Upper lobe of left lung (tissue), 6 donors: ENCODE measurements around the gene CD300LG. TPM values are rescaled to one million over a fixed set of nuclear protein-coding genes. Genes with fewer than 3 reads are reported as not detected.
"Not testable (repeated sequence)": the region's sequence is repeated elsewhere in the genome, so short reads cannot be mapped to it uniquely, and the experiment has no call there.

Experiments used
- ATAC-seq, 2 donors: fragments of 200-7000 bp; cut with Tn5 transposase; one replicate each; pipeline ENCODE4 v1.9.1; 2022; ENCODE audit warnings: mild to moderate bottlenecking in 2 of 2, moderate library complexity in 2 of 2; ENCODE audit not compliant: low FRiP score in 2 of 2
- DNase-seq, 2 donors: peaks; one replicate each; pipeline ENCODE4 v3.0.0-alpha.2; 2019 to 2020
- H3K27ac ChIP-seq, 4 donors: fragments of 200-600 bp; sonication (generic); one replicate each; pipeline ENCODE4 v1.5.1; 2016 to 2019
- H3K27me3 ChIP-seq, 4 donors: fragments of 200-600 bp; sonication (generic); one replicate each; pipeline ENCODE4 v1.5.1; 2017 to 2019
- H3K36me3 ChIP-seq, 4 donors: fragments of 200-600 bp; sonication (generic); one replicate each; pipeline ENCODE4 v1.5.1; 2016 to 2019
- H3K4me1 ChIP-seq, 4 donors: fragments of 200-600 bp; sonication (generic); one replicate each; pipeline ENCODE4 v1.5.1; 2018 to 2019
- H3K4me3 ChIP-seq, 4 donors: fragments of 200-600 bp; sonication (generic); one replicate each; pipeline ENCODE4 v1.5.1; 2017 to 2019; ENCODE audit warnings: mild to moderate bottlenecking in 2 of 4, moderate library complexity in 1 of 4
- H3K9me3 ChIP-seq, 4 donors: fragments of 200-600 bp; sonication (generic); one replicate each; pipeline ENCODE4 v1.5.1; 2018 to 2019
- CTCF ChIP-seq, 6 experiments: fragments of 450-650 bp in 4 of 6; fragments of 200-600 bp in 2 of 6; sonication (generic) in 2 of 6; IDR thresholded peaks; one replicate each; pipeline ENCODE4 v1.5.1; 2016 to 2019; ENCODE audit warnings: antibody characterized with exemption in 6 of 6
- EP300 ChIP-seq, 4 donors: sonication (generic); formaldehyde crosslinking; IDR thresholded peaks; one replicate each; pipeline ENCODE4 v1.5.1; 2017; ENCODE audit warnings: antibody characterized with exemption in 4 of 4, control low read depth in 2 of 4
- POLR2A ChIP-seq, 4 donors: fragments of 450-650 bp; IDR thresholded peaks; one replicate each; pipeline ENCODE4 v1.5.1; 2016 to 2017; ENCODE audit warnings: antibody characterized with exemption in 4 of 4, mild to moderate bottlenecking in 2 of 4
- POLR2AphosphoS5 ChIP-seq, 2 donors: sonication (generic); formaldehyde crosslinking; IDR thresholded peaks; one replicate each; pipeline ENCODE4 v1.5.1; 2017; ENCODE audit warnings: antibody characterized with exemption in 2 of 2
- WGBS, 2 donors: methylation state at CpG; one replicate each; pipeline ENCODE4 v1.1.5; 2017 to 2018; 5-methylcytosine and 5-hydroxymethylcytosine counted together
- total RNA-seq, 6 donors: library from RNA; depleted of rRNA in 4 of 6; stranded (reverse); fragments of >200 nt in 4 of 6; gene quantifications; one replicate each; pipeline versions ENCODE4 v1.1.0 to v1.2.1, GENCODE V29; 2016 to 2021
- donor health status: DM: no; HTN: no; CAD: no; lungs with moderate emphysema.
- donor health status: DM: no; HTN: yes; CAD: no; lungs with severe emphysema.

CD300LG gene
- total RNA-seq, 6 donors from 2014 or later: 0.71 to 65.9 (median 7.8) TPM

- H3K27ac ChIP-seq: peak overlapping the region in 1 of 4 donors; percentile 48
These were observed 6.2 kb upstream of the CD300LG start for GRCh38 chr17:43840814-43841213.

GRCh38 chr17:43841282-43841681 is 5.7 kb upstream of the CD300LG start:
- Histone ChIP-seq H3K4me1 (peaks cover 11 to 26% (median 12%) of the 10 kb centered on the region in 4 donors), H3K4me3 (no peak overlapping the region), H3K9me3 (no peaks in the 10 kb centered on the region), H3K36me3 (no peaks in the 10 kb centered on the region), H3K27ac (no peak overlapping the region), H3K27me3 (no peaks in the 10 kb centered on the region)
- ATAC-seq: no peak
- 75 to 77% methylated on average over 4 of the region's 4 CpGs for WGBS, 2 donors
- no peak for DNase-seq
- TF ChIP-seq CTCF (IDR thresholded peaks at IDR 0.05): no peak
- no peak for TF ChIP-seq POLR2A (IDR thresholded peaks at IDR 0.05)
- no peak for TF ChIP-seq EP300 (IDR thresholded peaks at IDR 0.05)
- no peak for TF ChIP-seq POLR2AphosphoS5 (IDR thresholded peaks at IDR 0.05)

More at GRCh38 chr17:43840814-43841213, 6.2 kb upstream of the CD300LG start:
- Histone ChIP-seq H3K27me3 (no peaks in the 10 kb centered on the region), H3K9me3 (no peaks in the 10 kb centered on the region), H3K4me1 (peaks cover 9 to 25% (median 12%) of the 10 kb centered on the region in 4 donors), H3K36me3 (no peaks in the 10 kb centered on the region), H3K4me3 (no peak overlapping the region)
- ATAC-seq (no peak), DNase-seq (no peak)
- 58 to 61% methylated on average over 4 of the region's 4 CpGs for WGBS, 2 donors
- TF ChIP-seq POLR2AphosphoS5 (IDR thresholded peaks at IDR 0.05): no peak
- TF ChIP-seq POLR2A (IDR thresholded peaks at IDR 0.05): no peak
- no peak for TF ChIP-seq EP300 (IDR thresholded peaks at IDR 0.05)
- TF ChIP-seq CTCF (IDR thresholded peaks at IDR 0.05): no peak

- not testable (repeated sequence) for H3K9me3 ChIP-seq, H3K4me3 ChIP-seq, H3K27me3 ChIP-seq, H3K36me3 ChIP-seq, H3K27ac ChIP-seq
- 51 to 63% methylated on average over 22 to 54 of the region's 54 CpGs for WGBS, 2 donors
- DNase-seq (peak; percentile 30 to 69), ATAC-seq (peak in 1 of 2 donors; percentile 59)
- peaks cover 11 to 35% (median 20%) of the 10 kb centered on the region in 4 donors for H3K4me1 ChIP-seq
These were observed 4.6 kb upstream of the CD300LG start for GRCh38 chr17:43842091-43842974.

GRCh38 chr17:43842975-43843325 is 4.0 kb upstream of the CD300LG start:
- Histone ChIP-seq H3K4me3 (no peak overlapping the region), H3K9me3 (no peaks in the 10 kb centered on the region), H3K4me1 (peaks cover 11 to 35% (median 21%) of the 10 kb centered on the region in 4 donors), H3K27me3 (no peaks in the 10 kb centered on the region), H3K27ac (no peak overlapping the region), H3K36me3 (no peaks in the 10 kb centered on the region)
- no peak for ATAC-seq
- DNase-seq: no peak
- TF ChIP-seq POLR2AphosphoS5 (IDR thresholded peaks at IDR 0.05): no peak
- TF ChIP-seq POLR2A (IDR thresholded peaks at IDR 0.05): no peak
- TF ChIP-seq EP300 (IDR thresholded peaks at IDR 0.05): no peak
- no peak for TF ChIP-seq CTCF (IDR thresholded peaks at IDR 0.05)
- 71 to 76% methylated on average over 7 of the region's 7 CpGs for WGBS, 2 donors

- Histone ChIP-seq H3K4me1 (peaks cover 11 to 35% (median 21%) of the 10 kb centered on the region in 4 donors), H3K27me3 (no peaks in the 10 kb centered on the region), H3K36me3 (no peaks in the 10 kb centered on the region), H3K9me3 (no peaks in the 10 kb centered on the region), H3K4me3 (no peak overlapping the region), H3K27ac (no peak overlapping the region)
- DNase-seq: no peak
- TF ChIP-seq CTCF (IDR thresholded peaks at IDR 0.05): no peak
- TF ChIP-seq POLR2AphosphoS5 (IDR thresholded peaks at IDR 0.05): no peak
- TF ChIP-seq POLR2A (IDR thresholded peaks at IDR 0.05): no peak
- no peak for TF ChIP-seq EP300 (IDR thresholded peaks at IDR 0.05)
- no peak for ATAC-seq
- WGBS, 2 donors: 84 to 92% methylated on average over 4 to 5 of the region's 5 CpGs
These were observed 2.7 kb upstream of the CD300LG start for GRCh38 chr17:43844241-43844640.
